DMS53 (cell line): ENCODE measurements around the gene CCDC74B.
A peak's percentile ranks its signal among the peaks of the same experiment; 100 is the strongest.
"Not testable (repeated sequence)": the region's sequence is repeated elsewhere in the genome, so short reads cannot be mapped to it uniquely, and the experiment has no call there.

ENCODE experiments used
- DNase-seq: peaks from one replicate; lab custom pipeline; 2025; lab: John Stamatoyannopoulos, UW

CCDC74B gene

DNA sequence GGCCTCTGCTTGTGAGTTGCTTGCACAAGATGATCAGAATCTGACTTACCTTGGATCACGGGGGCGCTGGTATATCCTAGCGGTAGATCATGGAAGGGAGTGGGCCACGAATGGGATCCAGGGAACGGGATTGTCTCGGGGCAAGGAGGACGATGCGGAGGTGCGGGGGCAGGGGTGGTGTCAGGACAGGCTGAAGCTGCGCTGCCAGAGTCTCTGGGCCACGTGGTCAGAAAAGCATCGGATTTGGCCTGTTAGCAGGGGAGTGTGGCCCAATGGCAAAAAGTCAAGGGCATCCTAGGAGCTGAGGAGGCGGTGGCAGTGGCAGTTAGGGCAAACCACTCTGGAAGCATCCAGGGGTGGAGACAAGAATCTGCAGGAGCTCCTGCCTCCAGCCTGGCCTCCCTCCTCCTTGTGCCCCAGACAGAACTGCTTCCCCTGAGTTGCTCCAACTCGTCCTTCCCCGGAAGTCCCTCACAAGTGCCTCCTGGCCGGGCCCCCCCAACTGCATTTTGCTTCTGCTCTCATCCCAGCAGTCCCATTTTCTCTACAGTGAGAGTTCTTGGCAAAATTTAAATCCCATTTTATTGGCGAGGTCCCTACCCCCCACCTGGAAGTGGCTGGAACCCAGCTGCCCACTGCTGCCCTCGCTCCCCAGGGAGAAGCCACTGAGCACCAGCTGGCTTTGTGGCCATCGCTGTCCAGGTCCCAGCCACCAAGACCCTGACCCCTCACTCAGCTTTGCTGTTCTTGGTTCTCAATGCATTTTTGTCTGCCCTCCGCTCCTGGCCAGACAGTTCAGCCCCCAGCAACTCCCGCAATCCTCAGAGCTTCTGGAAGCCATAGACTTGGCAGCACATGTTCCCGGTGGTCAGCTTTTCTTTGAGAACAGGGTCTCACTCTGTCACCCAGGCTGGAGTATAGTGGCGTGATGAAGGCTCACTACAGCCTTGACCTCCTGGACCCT lies 5.6 kb upstream of the CCDC74B start:
- no peak for DNase-seq

DNA sequence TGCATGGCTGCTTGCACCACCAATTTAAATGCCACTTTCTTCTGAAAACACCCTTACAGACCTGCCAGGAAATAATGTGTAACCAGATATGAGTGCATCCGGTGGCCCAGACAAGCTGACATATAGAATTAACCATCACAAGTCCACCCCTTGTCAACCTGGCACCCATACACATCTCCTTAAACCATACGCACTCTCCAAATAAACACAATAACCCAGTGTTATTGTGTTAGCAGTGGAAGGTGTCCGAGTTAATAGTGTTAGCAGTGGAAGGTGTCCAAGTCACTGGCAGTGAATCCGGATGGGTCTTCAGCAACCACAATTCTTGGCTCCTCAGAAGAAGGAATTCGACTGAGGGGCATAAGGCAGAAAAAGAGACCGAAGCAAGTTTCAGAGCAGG lies 3.6 kb upstream of the CCDC74B start:
- peak; percentile 12 for DNase-seq

DNA sequence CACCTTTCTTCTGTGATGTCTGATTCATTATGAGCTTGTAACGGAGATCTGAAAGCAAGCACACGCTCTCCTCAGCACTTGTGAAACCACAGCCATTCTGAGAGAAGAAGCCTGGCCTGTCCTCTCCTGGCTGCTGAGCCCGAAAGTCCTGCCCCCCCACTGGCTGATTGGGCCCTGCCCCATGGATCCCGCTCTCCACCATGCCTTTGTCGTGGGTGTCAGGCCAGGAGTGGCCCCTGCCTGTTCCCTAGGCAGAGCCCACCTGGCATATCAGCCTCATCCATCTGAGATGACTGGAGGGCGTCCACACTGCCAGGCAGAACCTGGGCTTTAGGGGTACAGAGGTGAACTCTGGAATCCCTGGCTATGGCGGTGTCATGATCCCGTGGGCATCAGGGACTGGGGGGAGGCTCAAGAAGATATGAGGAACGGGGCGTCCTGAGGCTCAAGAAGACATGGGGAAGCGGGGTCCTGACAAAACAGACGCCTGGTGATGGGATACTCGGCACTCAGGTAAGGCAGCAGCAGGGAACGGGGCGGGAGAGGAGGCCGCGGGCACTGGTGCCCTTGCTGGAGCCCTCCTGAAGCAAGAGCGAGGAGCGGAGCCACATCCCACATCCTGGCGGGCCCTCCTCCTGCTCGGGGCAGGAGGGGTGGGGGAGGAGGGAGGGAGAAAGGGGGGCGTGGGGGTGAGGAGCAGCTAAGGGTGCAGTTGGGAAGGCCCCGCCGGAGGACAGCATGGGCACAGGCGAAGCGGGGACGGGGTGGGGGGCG lies 1.5 kb downstream of the CCDC74B start:
- DNase-seq, result not testable (repeated sequence)

DNA sequence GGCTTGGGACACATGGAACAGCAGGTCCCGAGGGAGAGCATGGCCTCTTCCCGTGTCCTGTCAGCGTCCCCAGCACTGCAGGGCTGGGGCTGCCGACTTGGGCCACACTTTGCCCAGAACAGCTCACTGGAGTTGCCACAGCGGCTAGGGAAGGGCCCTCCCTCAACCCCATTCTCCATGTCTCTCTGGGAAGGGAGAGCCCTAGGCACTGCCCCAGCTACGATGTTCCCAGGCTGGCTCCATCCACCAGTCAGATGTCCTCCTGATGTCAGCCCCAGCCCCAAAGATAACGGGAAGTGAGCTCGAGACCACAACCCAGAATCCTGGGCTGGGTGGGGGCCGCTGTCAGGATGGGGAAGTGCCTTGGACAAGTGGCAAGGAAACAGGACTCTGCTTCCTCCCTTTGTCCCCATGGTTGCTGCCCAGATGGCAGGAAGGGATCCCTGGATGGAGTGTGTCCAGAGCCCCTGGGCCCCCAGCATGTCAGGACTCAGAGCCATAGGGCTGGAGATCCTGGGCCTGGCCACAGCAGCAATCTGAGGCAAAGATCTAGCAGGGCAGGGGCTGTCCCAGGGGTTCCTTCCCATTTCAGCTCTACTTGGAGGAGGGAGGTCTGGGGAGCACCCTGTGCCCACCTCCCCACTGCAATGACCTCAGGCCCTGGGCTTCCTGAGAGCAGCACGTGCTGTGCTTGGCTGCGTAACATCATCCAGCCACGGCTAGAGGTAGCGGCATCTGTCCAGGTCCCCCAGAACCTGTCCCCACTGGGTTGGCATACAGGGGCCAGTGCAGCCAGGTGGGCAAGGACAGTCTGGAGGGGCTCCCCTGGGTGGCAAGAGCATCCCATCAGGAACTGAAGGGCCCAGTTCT lies 2.3 kb downstream of the CCDC74B start:
- DNase-seq, result not testable (repeated sequence)

DNA sequence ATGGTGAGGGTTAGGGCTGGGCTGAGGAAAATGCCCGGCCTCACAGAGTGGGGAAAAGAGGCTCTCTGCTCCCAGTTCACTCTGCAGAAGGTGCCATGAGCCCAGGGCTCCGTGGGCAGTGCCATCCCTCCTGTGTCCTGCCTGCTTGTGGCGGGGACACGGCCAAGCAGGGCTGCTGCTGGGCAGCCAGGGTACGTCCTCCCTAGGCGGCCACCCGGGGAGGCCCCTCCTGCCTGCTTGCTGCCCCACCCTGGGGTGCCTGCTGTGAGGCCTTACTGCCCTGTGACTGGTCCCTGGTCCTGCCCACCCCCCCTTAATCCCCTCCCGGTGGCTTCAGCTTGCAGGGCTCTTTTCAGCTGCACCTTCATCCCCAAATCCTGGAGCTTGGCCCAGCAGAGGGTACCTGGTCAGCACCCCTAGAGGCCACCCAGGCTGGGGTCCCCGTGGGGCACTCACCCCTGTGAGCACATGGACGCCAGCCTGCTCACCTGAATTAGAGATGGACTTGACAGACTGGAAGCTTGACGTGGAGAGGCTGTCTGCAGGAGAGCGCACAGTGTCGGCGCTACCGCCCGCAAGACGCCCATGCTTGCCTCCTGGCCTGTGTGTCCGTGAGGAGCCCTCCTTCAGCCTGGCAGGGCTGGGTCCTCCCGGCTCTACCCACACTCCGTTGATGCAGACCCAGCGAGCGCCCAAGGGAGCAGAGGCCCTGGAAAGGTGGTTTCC lies 3.1 kb downstream of the CCDC74B start:
- DNase-seq, result not testable (repeated sequence)

DNA sequence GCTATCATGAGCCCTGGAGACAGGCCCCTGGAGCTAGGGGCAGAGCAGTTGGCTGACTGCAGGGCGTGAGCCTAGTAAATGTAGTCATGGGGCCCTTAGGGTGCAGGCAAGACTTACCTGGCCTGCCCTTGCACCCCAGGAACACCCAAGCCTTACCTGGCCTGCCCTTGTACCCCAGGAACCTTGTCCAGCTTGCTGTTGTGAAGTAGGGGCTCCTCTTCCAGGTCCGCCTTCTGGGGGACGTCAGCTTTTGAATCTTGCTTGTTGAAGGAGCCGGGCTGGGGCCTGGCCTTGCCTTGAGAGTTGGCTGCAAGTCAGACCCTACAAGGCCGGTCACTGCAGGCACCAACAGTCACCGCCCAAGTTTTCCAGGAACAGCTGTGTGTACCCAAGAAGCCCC lies 3.9 kb downstream of the CCDC74B start:
- DNase-seq, result not testable (repeated sequence)

DNA sequence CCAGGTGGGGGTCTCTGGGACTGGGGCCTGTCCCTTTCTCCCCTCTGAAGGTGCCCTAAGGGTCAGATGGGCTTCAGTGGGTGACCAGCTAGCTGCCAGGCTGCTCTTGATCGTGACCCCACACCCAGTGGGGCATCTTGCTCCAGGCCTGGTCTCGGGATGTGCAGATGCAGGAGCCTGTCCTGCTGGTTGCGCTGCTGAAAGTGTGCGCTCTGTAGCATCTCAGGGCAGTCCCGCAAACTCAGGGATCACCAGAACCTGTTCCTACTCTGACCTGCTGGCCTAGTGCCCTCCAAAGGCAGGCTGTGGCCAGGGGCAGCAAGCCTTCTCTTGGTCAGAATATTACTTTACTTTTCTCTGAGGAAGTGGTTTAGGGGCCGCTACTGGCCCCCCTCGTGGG lies 4.4 kb downstream of the CCDC74B start:
- not testable (repeated sequence) for DNase-seq

DNA sequence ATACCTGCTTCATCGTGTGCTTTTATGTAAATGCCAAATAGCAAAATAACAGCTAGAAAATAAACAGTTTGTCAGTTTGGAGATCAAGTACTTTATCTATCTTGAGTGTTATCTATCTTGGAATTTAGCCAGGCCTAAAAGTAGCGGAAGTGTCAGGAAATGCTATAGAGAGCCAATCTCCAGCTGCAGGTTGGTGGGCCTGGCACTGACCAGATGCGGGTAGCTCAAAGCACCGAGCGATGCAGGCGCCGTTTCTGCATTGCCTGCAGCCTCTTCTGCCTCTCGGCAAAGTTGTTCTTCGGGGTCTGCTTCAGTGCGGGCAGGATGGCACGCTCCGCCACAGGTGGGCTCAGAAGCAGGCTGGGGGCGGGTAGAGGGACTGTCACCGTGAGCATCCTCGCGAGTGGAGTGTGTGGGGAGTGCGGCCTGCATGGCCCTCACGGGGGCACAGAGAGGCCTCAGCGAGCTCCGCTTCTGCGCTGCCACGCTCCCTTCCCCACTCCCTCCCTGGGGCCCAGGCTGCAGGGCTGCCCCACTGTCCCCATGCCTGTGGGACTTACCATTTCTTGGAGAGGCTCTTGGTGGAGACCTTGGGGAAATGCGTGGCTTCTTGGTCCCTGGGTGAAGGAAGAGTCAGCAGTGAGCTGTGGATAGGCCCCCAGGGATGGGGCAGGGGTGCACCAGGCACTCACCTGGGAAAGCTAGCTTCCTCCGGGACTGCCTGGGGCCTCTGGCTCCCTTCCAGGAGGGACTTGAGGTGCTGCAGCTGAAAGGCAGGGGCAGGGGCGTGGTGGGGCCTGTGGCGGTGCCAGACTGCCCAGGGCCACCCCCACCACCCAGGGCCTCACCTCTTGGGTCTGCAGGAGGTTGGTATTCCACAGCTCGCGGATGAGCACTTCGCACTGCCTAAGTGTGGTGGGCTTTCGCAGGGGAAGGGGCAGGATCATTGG lies 5.3 kb downstream of the CCDC74B start:
- not testable (repeated sequence) for DNase-seq

DNA sequence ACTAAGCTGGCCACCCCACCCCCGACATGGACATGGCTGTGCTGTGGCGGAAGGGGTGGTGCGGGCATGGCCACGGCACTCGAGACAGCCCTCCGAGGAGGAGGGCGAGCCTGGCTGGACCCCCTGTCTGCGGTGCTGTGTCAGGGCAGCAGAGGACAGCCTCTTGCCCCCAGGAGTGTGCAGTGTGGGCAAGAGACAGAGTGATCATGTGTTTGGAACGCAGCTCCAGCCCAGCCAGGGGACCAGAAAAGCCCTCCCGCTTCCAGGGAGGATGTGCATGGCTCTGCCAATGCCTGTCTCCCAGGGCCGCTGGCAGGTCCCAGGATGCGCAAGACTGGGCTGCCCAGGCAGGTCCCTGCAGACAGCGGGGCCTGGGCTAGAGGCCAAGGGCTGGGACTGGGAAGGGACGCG lies 6.1 kb downstream of the CCDC74B start:
- DNase-seq, result peak; percentile 0

DNA sequence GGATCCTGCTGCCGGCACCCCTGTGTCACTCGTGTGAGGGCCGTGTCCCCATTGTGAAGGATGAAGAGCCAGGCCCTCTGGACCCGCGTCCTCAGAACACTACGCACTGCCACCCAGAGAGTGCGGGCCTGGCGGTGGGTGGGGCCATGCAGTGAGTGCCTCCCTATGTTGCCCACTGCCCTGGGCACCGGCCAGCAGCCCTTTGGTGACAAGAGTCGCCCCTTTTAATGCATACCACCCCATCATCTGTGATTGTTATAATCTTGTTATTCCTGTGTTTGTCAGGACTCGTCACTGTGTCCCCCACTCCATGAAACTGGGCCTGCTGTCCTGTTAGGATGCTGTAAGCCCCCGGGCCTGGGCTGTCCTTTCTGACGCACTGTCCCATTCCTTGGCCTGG lies 6.6 kb downstream of the CCDC74B start:
- DNase-seq, result not testable (repeated sequence)

DNA sequence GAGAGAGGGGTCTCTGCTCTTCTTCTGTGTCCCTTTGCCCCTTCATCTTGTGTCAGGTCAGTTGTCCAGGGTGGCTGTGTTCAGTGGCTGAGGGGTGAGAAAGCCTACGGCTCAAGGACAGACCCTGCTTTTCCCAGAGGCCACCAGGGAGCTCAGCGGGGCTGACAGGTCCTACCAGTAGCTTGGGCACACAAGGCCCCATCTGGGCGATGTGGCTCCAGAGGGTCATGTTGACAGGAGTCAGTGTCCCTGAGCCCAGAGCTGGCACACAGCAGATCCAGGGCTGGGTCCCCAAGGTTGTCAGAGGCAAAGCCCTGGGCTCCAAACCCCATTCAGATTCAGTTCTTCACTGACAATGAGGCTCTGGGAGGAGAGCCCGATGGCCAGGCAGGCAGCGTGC lies 7.8 kb downstream of the CCDC74B start:
- not testable (repeated sequence) for DNase-seq

DNA sequence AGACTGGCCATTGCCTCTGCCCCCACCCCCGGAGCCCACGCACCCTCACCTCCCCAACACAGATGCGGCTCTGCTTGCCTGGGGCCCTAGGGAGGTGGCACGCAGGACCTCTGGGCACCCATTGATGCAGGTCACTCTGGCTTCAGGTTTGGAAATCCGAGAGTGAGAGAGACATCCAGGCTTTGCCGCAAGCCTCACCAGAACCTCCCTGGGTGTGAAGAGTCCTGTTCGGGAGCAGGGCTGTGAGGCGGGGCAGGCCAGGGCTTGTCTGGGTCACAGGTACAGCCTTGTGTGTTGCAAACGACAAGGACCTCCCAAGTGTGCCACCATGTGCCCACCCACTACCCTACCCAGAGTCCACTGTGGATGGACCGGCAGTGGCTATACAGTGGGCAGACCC lies 8.4 kb downstream of the CCDC74B start:
- not testable (repeated sequence) for DNase-seq

DNA sequence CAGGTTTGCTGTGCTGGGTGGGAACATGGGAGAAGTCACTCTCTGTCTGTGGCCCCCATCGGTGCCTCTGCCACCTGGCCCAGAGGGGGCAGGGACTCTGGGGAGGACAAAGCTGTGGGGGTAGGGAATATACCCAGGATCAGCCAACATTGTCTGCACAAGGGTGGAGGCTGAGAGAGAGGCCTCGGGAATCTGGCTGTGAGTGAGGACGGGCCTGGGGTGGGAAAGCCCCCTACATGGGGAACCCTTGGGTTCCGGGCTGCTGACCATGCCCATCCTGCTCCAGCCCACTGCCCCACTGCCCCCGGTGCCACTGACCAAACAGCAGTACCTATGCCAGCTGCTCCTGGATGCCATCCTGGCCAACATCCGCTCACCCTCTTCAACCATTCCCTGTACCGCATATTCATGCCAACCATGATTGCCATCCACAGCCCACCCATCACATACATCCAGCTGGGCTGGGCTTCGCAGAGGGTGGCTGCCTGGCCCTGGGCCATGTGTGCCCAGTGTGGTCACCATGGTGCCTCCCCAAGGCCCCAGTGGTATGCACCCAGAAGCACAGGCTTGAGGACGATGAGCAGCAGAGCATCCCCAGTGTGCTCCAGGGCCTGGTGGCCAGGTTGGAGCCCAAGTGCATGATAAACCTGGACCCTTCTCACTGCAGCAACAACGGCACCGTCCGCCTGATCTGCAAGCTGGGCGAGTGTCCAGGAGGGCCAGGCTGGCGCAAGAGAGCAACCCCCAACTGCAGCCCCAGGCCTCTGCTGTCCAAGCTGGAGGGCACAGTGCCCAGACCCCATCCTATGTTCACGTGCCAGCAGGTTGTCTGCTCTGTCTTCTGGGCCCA lies 9.0 kb downstream of the CCDC74B start:
- DNase-seq, result no peak

DNA sequence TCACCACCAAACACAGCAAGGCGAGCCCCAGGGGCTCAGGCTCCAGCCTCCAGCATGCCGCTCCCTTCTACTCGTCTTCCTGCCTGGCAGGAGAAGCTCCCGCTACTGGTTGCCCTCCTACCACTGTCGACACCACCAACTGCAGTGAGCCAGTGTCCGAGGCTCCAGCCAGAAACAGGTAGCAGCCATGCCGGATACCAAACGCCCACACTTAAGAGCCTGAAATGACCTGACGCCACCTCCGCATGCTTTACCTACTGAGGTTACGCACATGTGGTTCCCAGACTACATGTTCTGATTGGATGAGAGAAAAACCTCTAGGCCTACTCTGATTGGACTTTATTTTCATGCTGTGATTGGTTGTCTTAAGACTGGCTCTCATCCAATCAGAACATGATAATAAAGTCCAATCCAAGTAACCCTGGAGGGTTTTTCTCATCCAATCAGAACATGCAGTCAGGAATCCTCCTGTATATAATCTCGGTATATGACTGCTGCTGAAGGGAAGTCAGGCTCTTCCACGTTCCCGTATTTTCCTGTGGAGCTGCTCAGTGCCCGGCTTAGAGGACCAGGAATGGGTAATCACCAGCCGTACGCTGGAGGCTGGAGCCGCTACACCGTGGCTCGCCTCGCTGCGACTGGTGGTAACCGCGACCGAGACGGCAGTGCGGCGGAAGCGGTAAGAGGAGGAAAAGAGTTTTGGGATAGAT lies 15.6 kb downstream of the CCDC74B start, which contains the start of gene POTEF:
Gene POTEF (minus strand): TSS at position 103 of the 710 bp plus-strand sequence. CDS start 8,707 bp downstream, outside the sequence.
- DNase-seq, result peak; percentile 72

DNA sequence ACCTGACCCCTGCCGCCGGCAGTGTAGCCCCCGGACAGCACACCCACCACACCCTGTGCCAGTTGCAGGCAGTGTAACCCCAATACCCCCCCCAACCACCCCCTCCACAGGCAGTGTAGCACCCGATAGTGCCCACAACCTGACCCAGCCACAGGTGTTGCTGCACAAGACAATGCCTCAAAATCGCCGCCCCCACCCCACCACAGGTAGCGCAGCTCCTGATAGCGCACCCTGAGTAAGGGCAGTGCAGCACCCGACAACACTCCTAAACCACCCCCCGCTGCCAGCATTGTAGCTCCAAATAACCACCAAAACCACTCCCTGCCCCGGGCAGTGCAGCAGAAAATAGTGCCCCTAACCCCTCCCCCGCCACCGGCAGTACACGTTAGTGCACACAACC lies 16.4 kb downstream of the CCDC74B start:
- DNase-seq, result not testable (repeated sequence)

DNA sequence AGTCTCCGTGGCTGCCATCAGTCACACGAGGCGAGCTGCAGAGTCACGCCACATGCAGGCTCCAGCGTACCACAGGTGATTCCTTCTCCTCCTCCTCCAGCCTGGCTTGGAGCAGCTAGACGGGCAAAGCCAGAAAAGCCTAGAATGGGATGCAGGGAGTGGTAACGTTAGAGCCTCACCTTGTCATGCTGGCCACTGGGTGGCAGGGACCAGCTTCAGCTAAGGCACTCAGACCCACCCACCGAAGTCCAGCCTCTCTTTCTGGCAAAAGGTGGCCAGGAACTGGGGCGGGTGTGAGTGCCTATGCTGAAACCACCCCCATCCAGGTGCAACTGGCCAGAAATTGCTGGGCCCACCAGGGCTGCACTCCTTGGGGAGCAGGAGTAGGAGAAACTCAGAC lies 17.2 kb downstream of the CCDC74B start:
- not testable (repeated sequence) for DNase-seq

DNA sequence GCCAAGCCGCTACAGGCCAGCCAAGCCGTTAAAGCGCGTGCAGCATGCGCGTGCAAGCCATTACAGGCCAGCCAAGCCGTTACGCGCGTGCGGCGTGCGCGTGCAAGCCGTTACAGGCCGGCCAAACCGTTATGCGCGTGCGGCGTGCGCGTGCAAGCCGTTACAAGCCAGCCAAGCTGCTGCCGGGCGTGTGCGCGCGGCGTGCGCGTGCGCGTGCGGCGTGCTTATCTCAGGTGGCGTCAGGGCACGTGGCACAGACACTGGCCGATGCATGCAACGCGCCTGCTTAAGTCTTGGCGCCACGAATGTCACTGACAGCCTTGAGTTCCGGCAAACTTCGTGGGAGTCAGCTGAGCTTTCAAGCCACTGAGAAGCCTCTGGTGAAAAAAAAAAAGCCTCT lies 24.0 kb downstream of the CCDC74B start:
- not testable (repeated sequence) for DNase-seq
